ENCODE measurements around the gene NANP. TPM values are rescaled to one million over a fixed set of nuclear protein-coding genes. Genes with fewer than 3 reads are reported as not detected.

NANP gene
- total and polyA plus RNA-seq, 2 of the 4 experiments (the other 2 are of a cell fraction) = 4.9 to 7.2 TPM

DNA sequence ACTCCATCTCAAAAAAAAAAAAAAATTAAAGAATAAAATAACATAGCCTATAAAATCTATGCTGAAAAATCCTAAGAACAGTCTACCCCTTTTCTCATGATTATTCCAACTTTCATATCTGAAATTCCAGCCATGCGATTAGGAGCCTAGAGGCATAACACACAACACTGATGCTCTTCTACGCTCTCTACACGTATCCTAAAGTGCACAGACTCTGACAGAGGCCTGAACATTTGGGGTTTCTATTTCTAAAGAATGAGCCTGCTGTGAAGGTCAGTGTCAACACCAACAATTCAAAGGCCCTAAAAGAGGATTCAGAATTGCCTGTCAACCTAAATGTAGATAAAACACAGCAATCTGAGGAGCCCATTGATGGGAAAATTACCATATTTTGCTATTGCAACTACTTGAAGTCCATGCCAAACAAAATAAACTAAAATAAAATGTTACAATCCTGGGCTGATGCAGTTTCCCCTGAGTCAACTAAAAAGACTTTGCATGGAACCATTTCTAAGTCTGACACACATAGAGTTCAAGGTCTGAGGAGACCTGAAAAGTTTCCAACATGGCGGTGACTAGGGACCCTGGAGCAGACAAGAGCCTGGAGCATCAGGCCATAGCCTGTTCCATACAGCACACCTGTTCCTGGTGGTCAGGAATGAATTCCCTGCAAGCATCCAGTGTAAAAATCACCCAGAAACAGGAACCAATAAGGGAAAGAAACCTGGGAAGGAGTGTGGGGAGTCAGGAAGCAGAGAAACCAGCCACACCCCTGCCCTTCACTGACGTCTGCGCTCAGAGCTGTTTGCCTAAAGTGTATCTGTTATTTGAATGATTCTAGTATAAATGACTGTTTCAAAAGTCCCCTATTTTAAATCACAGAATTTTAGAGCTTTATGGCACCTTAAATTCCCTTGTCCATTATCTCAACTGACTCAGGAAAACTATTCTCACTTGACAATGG lies 50.2 kb downstream of the NANP start:
- Histone ChIP-seq H3K27me3 (ENCODE audit: control insufficient read depth, insufficient read depth, low read length) (no peaks in the 10 kb centered on the region), H3K79me1 (ENCODE audit: low read depth in 1 of 2, low read length in 2 of 2) (peaks cover 23 to 61% of the 10 kb centered on the region in 2 experiments), H3K27ac (ENCODE audit: insufficient read depth, low read length) (peak overlapping the region; percentile 19), H2AFZ (replicated peaks; ENCODE audit: low read length, poor library complexity) (no peak overlapping the region), H3K14ac (replicated peaks; ENCODE audit: low read depth, low read length) (peak overlapping the region; percentile 20; the same call in 1 of the 2 replicates), H4K5ac (ENCODE audit: low read depth, low read length) (peak overlapping the region; percentile 45), H3K36me3 (ENCODE audit: control insufficient read depth, insufficient read depth, low read length) (peaks cover 4% of the 10 kb centered on the region; the same call in 1 of the 2 replicates), H4K20me1 (ENCODE audit: insufficient read depth, low read length) (peaks cover 9% of the 10 kb centered on the region; the same call in 1 of the 2 replicates), H3K4me1 (ENCODE audit: control insufficient read depth, insufficient read depth, low read length) (peaks cover 10% of the 10 kb centered on the region), H2AK5ac (ENCODE audit: low read depth, low read length) (no peak overlapping the region), H4K8ac (ENCODE audit: low read depth in 2 of 2, low read length in 2 of 2) (peak overlapping the region in 1 of 2 experiments; percentile 54; a peak in 2 of 4 replicates), H2BK20ac (ENCODE audit: low read depth, low read length) (peak overlapping the region; percentile 50; the same call in 1 of the 2 replicates), H3K23ac (ENCODE audit: low read depth, low read length) (peak overlapping the region; percentile 10; the same call in 1 of the 2 replicates), H2BK15ac (ENCODE audit: low read depth, low read length) (no peak overlapping the region), H3K9ac (ENCODE audit: low read depth, low read length) (no peak overlapping the region), H3K56ac (ENCODE audit: extremely low read depth, insufficient read depth, low read length) (no peak overlapping the region; the same call in 1 of the 2 replicates), H3K9me3 (ENCODE audit: control insufficient read depth, insufficient read depth, low read length) (no peaks in the 10 kb centered on the region), H2BK120ac (ENCODE audit: low read depth, low read length) (0 out of 2 replicates have a peak overlapping the region, but pooled peaks have one; percentile 17), H3K18ac (ENCODE audit: low read depth, low read length) (peak overlapping the region; percentile 25), H2AK9ac (replicated peaks; ENCODE audit: low read depth, low read length, poor library complexity) (no peak overlapping the region), H3K9me1 (ENCODE audit: insufficient read depth, low read length) (peaks cover 5% of the 10 kb centered on the region; the same call in 1 of the 2 replicates), H4K91ac (ENCODE audit: insufficient read depth, low read depth, low read length) (0 out of 2 replicates have a peak overlapping the region, but pooled peaks have one; percentile 2), H3K4me2 (ENCODE audit: low read depth, low read length) (peak overlapping the region; percentile 31; the same call in 1 of the 2 replicates), H3K4ac (ENCODE audit: low read depth, low read length) (peak overlapping the region; percentile 59; the same call in 1 of the 2 replicates), H2BK5ac (ENCODE audit: low read depth, low read length, poor library complexity, severe bottlenecking) (peak overlapping the region; percentile 57), H3K4me3 (ENCODE audit: insufficient read depth, low read depth, low read length) (no peak overlapping the region)
- in situ Hi-C loops (cut with MboI; ENCODE audit: low sequenced_read_pairs) (no loop called here), intact Hi-C loops (cut with micrococcal nuclease) (loop anchor here (2.0 kb wide), 1 partner anchor 19 kb away; no protein-coding TSS in a partner anchor), dilution Hi-C loops (cut with HindIII; ENCODE audit: low sequenced_read_pairs, unreplicated experiment) (no loop called here)
- CTCF ChIA-PET = interaction anchor here (1.0 kb wide), 1 partner anchor 10 kb away, joined by 3 read pairs; no protein-coding TSS in a partner anchor
- ATAC-seq (ENCODE audit: low read depth) (peak; percentile 86), DNase-seq (peak; percentile 87)
- WGBS, 2 experiments (ENCODE audit: extremely low coverage in 2 of 2, insufficient read length in 1 of 2) = no CpG with 5 or more reads among the region's 6 CpGs
- no TSS peak for BruUV-seq (replicated peaks)
- POLR2A ChIA-PET (ENCODE audit: unreplicated experiment) = no interaction called here
- TF ChIP-seq FOS (IDR thresholded peaks at IDR 0.05; ENCODE audit: low read depth, low read length) = peak; percentile 15; the same call in 1 of the 2 replicates
- no peak for TF ChIP-seq CHD1 (IDR thresholded peaks at IDR 0.05; ENCODE audit: low read depth, low read length)
- TF ChIP-seq RAD21 (IDR thresholded peaks at IDR 0.05; ENCODE audit: low read length) = no peak
- TF ChIP-seq MAFK (IDR thresholded peaks at IDR 0.05; ENCODE audit: low read depth, low read length) = peak; percentile 64
- TF ChIP-seq, protein P1, sequence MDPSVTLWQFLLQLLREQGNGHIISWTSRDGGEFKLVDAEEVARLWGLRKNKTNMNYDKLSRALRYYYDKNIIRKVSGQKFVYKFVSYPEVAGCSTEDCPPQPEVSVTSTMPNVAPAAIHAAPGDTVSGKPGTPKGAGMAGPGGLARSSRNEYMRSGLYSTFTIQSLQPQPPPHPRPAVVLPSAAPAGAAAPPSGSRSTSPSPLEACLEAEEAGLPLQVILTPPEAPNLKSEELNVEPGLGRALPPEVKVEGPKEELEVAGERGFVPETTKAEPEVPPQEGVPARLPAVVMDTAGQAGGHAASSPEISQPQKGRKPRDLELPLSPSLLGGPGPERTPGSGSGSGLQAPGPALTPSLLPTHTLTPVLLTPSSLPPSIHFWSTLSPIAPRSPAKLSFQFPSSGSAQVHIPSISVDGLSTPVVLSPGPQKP (IDR thresholded peaks at IDR 0.05; ENCODE audit: borderline replicate concordance, low read depth, low read length) = no peak
- TF ChIP-seq, protein P2, sequence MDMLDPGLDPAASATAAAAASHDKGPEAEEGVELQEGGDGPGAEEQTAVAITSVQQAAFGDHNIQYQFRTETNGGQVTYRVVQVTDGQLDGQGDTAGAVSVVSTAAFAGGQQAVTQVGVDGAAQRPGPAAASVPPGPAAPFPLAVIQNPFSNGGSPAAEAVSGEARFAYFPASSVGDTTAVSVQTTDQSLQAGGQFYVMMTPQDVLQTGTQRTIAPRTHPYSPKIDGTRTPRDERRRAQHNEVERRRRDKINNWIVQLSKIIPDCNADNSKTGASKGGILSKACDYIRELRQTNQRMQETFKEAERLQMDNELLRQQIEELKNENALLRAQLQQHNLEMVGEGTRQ (IDR thresholded peaks at IDR 0.05; ENCODE audit: low read depth, low read length) = no peak
- no peak for TF ChIP-seq RFX5 (IDR thresholded peaks at IDR 0.05; ENCODE audit: low read depth, low read length)
- TF ChIP-seq MXI1 (IDR thresholded peaks at IDR 0.05; ENCODE audit: borderline replicate concordance, low read depth, low read length) = no peak
- no peak for TF ChIP-seq BHLHE40 (IDR thresholded peaks at IDR 0.05; ENCODE audit: low read depth, low read length)
- no peak for TF ChIP-seq SMC3 (IDR thresholded peaks at IDR 0.05; ENCODE audit: low read depth, low read length)
- TF ChIP-seq NFE2L2 (IDR thresholded peaks at IDR 0.05; ENCODE audit: low read depth, low read length) = no peak
- TF ChIP-seq CEBPB (IDR thresholded peaks at IDR 0.05; ENCODE audit: low read depth, low read length) = peak; percentile 75
